ENCODE results near the gene SLC29A3.

The SLC29A3 gene

GRCh38 chr10:71300555-71301370 lies 18.3 kb upstream of the SLC29A3 start:
- DNase-seq (ENCODE audit: low read depth in 2 of 2): no peak

DNA sequence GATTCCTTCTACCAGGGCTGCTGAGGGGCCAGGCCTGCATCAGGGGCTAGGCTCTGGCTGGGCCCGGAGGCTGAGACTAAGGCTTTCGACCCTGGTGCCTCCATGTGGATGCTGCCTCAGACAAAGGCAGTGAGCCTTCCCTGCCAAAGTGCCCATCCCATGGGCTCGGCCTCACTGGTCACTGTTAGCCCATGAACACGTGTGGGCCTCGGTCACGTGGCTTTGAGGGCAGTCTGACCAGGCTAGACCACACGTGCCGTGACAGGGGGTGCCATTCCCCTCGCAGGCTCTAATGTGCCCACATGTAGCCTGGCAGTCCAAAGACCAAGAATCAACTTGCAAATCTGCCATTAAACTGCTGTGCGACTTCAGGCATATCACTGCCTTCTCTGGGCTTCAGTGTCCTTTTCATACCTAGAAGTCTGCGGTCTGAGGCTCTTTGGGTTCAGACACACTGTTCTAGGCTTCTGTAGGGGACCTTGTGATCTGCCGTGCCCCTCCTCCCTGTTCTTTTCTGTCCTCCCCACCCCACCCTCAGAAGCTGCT lies 17.6 kb upstream of the SLC29A3 start:
- DNase-seq (ENCODE audit: low read depth in 2 of 2): no peak

- DNase-seq (ENCODE audit: low read depth in 2 of 2): no peak
Observed at GRCh38 chr10:71302451-71302850, 16.6 kb upstream of the SLC29A3 start.

DNA sequence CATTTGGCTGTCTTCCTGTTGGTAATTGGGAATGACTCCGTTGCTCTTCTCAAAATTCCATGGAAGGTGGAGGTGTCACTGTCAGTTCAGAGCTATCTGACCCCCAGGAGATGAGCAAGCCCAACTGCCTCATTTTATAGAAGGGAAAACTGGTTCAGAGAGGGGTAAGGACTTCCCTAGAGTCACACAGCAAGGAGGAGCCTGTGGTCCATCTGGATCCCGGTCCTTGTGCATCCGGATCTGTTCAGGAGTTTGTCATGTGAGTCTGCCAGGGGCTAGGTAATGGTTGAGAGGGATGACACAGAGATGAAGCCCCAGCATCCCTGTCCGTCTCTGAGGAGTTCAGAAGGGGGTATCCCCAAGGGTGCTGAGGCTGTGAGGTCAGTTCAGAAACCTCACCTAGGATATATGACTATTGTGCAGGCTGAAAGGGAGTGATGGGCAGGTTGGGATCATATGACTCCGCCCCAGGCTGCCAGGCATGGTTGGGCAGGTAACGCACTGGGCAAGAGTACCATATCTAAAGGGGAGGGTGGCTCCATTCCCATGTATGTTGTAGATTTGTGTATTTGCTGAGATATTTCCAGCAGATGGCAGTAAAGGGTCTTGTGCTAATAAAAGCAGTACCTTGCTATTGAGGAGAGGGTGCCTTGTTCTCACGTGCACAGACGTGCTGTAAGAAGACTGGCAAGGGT lies 16.0 kb upstream of the SLC29A3 start:
- DNase-seq (ENCODE audit: low read depth in 2 of 2): no peak

GRCh38 chr10:71303569-71303907 lies 15.5 kb upstream of the SLC29A3 start:
- DNase-seq (ENCODE audit: low read depth in 2 of 2): no peak

DNA sequence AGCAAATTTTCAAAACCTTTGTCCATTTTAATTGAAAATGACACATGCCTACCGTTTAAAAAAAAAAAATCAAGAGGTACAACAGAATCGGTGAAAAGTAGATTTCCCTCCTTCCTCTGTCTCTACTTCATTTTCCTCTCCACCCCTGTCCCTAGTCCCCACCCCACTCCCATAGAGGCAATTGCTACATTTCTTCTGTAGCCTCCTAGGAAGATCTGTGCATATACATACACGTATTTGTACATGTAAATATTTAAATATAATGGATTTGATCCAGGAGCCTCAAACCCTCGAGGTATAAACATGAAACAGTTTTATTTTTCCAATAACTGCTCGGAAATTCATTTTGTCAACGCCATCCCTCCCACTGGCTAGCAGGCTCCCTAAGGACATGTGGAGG lies 14.1 kb upstream of the SLC29A3 start:
- no peak for DNase-seq (ENCODE audit: low read depth in 2 of 2)

DNA sequence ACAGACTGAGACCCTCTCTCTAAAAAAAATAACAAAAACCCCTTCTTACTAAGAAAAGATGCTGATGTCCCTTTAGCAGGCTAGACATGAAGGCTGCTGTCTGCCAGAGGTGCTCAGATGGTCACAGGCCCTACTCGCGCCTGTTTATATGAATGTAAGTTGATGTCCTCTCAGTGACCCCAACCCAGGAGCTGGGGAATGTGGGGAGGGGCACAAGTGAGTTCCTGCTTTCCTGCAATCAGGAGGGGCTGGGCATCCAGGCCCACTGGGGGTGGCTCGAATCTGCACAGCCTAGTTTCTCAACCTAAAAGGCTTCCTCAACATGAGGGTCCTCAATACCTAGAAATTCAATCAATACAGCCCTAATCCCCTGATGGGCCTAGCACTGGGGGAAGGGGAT lies 12.1 kb upstream of the SLC29A3 start:
- no peak for DNase-seq (ENCODE audit: low read depth in 2 of 2)

DNA sequence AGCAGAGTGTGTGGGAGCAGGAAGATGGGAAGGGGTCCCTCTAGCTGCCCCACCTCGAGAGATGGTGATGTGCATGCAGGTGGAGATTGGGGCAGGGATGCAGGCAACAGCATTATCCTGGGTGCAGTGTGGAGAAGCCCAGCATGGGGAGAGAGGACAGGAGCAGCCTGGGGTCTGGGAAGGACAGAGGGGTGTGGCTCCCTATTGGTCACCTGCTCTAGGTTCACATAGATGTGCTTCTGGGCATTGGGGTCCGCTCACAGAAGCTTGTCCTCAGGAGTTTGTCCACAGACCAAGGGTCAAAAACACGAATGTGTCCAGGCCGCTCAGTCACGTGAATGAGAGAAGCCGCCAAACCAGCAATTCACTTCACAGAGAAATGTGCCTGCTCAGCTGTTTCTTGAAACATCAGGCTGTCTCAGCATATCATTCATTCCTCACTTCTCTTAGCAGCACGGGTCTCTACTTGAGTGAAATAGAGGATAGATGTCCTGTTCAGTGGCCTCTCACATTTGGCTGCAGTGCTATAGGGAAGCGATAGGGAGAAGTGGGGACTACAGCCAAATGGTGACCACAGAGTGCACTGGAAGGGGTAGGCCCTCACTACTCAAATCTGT lies 11.5 kb upstream of the SLC29A3 start:
- no peak for DNase-seq (ENCODE audit: low read depth in 2 of 2)

GRCh38 chr10:71308244-71308643 lies 10.8 kb upstream of the SLC29A3 start:
- no peak for DNase-seq (ENCODE audit: low read depth in 2 of 2)

GRCh38 chr10:71308985-71309384 lies 10.1 kb upstream of the SLC29A3 start:
- no peak for DNase-seq (ENCODE audit: low read depth in 2 of 2)

- DNase-seq (ENCODE audit: low read depth in 2 of 2): no peak
Observed at GRCh38 chr10:71309919-71310318, 9.1 kb upstream of the SLC29A3 start.

- DNase-seq (ENCODE audit: low read depth in 2 of 2): no peak
Observed at GRCh38 chr10:71312220-71312619, 6.8 kb upstream of the SLC29A3 start.

GRCh38 chr10:71312811-71313789 lies 6.0 kb upstream of the SLC29A3 start:
- no peak for DNase-seq (ENCODE audit: low read depth in 2 of 2)

- DNase-seq (ENCODE audit: low read depth in 2 of 2): peak in 1 of 2 donors; percentile 21
Observed at GRCh38 chr10:71314028-71314693, 4.9 kb upstream of the SLC29A3 start.

GRCh38 chr10:71314694-71315225 lies 4.3 kb upstream of the SLC29A3 start:
- no peak for DNase-seq (ENCODE audit: low read depth in 2 of 2)

DNA sequence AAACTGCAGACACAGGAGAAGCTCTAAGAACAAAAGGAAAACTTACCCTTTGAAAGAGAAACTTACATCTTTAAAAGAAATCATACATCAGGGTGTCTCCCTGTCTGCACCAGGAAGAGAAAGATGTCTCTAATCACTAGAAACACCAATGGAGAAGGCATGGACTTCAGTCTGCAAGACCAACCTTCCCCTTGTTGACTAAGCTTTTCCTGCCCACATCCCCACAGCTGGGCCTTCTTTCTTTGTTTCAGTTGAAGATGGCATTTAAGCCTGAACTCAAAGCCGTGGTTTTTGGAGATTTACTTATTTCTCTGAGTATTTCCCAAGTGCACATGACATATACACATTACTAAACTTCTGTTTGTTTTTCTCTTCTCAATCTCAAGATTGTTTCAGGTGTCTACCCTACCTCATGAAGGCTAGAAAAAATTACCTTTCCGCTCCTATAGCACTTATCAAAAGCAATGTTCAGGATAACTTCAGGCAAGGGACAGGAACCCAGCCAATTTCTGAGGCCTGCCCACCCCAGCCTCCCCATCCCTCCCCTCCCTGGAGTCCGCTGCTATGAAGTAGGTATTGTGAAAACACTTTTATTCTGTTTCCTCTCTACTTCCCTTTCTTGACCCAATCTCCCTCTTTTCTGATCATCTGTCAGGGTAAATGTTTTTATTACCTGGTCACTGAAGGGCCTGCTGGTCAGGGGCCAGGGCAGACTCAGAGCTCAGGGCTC lies 2.8 kb upstream of the SLC29A3 start:
- DNase-seq (ENCODE audit: low read depth in 2 of 2): no peak

DNA sequence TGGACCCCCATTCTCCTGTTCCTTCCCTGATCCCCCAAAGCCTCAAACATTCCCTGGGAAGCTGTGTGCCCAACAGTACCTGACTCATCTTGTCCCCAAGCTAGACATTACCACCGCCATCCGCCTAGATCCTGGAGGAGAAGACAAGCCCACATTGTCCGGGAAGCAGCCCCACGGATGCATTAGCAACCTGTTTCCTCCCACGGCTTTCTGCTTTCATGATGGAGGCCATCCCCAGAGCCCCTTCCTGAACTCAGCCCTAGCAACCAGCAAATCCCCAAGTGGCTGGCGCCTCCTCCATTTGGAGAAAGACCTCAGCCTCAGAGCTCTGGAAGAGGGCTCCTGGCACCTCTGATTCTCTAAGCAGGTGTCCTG lies 2.3 kb upstream of the SLC29A3 start:
- no peak for DNase-seq (ENCODE audit: low read depth in 2 of 2)

GRCh38 chr10:71317739-71318138 lies 1.3 kb upstream of the SLC29A3 start:
- no peak for DNase-seq (ENCODE audit: low read depth in 2 of 2)

DNA sequence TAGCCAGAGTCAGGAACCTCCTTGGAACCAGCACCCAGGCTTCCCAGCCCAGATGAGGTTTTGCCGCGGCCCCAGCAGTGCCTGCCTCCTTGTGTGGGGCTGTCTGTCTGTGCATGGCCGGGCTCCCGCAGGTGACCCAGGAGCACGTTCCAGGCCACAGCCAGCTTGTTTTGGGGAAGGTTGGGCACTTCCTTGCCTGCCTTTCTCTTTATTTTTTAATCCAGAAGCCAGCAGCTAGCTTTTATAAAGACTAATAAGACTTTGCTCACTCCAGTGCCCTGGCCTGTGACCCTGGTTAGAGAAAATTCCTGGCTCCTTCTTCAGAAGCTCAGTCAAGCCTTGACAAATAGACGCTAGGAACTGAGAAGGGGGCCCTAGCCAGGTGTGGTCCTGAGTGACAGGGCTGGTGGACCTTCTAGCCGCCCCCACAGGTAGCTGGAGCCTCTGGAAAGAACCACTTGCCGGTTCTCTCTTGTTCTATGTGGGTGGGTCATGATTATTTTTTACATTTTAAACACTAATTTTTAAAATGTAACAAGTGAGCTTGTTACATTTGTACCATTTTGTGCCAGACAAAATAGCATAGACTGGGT lies 837 bp downstream of the SLC29A3 start:
- no peak for DNase-seq (ENCODE audit: low read depth in 2 of 2)

DNA sequence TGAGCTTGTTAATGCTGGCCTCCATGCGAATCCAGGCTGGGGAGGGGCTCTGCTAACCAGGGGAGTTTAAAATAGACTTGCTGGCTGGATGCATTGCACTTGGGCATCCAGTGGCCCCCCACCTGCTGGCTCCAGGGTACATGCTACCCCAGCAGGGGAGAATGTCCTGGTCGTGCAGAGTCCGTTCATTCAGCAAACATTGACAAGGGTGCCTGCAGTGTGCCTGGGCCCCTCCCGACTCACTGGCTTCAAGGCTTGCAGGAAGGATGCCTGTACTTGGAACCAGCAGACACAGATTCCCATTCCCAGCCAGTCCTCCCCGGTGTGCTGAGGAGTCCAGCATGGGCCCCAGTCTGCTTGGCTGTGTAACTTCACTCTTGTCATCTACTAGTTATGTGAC lies 1.5 kb downstream of the SLC29A3 start:
- DNase-seq (ENCODE audit: low read depth in 2 of 2): no peak

All from stimulated activated CD8-positive, alpha-beta memory T cell treated with anti-CD3 and anti-CD28 coated beads, Interleukin-15, amount 100 ng/mL, for 48 hours (primary cell).